Muscle of arm (tissue), 12 donors: ENCODE results near the gene HRH3. TPM values are rescaled to one million over a fixed set of nuclear protein-coding genes. Genes with fewer than 3 reads are reported as not detected.

Experiments used
- DNase-seq: peaks from one replicate; pipeline ENCODE4 v3.0.0-alpha.2; 2013
- polyA plus RNA-seq, 12 donors: library from polyadenylated mRNA; unstranded; fragments of 120-200 nt; gene quantifications; one replicate each; pipeline ENCODE4 v1.2.1, GENCODE V29; 2013; ENCODE audit not compliant: insufficient read length in 12 of 12

Gene HRH3
- polyA plus RNA-seq, 12 donors: 0.21 to 2.5 (median 1.3) TPM; not detected in 3

- no peak for DNase-seq
Observed at GRCh38 chr20:62230696-62231095, 10.6 kb upstream of the HRH3 start.

GRCh38 chr20:62230276-62230675, 10.2 kb upstream of the HRH3 start:
- DNase-seq: no peak

DNA sequence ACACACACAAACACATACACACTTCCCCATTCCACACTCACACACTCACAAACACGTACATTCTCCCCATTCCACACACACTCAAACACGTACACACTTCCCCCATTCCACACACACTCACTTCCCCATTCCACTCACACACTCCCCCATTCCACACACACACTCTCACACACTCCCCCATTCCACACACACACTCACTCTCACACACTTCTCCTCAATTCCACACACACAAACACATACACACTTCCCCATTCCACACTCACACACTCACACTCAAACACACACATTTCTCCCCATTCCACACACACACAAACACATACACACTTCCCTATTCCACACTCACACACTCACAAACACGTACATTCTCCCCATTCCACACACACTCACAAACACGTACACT, 9.6 kb upstream of the HRH3 start:
- no peak for DNase-seq

DNA sequence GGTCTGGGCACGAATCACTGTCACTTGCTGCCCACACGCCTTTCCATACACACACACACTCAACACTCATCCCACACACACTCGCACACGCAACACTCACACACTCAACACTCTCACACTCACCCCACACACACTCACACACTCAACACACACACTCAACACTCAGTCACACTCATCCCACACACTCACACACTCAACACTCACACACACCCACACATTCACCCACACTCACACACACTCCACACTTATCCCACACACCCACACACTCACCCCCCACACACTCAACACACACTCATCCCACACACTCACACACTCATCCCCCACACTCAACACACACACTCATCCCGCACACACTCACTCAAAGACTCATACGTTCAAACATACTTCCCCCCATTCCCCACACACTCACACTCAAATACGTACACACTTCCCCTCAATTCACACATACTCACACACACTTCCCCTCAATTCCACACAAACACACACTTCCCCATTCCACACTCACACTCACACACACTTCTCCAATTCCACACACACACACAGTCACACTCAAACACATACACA, 9.0 kb upstream of the HRH3 start:
- DNase-seq: no peak

- no peak for DNase-seq
Observed at GRCh38 chr20:62227977-62228958, 8.2 kb upstream of the HRH3 start.

GRCh38 chr20:62227591-62227976, 7.5 kb upstream of the HRH3 start:
- no peak for DNase-seq

GRCh38 chr20:62226707-62227590, 6.9 kb upstream of the HRH3 start:
- no peak for DNase-seq

DNA sequence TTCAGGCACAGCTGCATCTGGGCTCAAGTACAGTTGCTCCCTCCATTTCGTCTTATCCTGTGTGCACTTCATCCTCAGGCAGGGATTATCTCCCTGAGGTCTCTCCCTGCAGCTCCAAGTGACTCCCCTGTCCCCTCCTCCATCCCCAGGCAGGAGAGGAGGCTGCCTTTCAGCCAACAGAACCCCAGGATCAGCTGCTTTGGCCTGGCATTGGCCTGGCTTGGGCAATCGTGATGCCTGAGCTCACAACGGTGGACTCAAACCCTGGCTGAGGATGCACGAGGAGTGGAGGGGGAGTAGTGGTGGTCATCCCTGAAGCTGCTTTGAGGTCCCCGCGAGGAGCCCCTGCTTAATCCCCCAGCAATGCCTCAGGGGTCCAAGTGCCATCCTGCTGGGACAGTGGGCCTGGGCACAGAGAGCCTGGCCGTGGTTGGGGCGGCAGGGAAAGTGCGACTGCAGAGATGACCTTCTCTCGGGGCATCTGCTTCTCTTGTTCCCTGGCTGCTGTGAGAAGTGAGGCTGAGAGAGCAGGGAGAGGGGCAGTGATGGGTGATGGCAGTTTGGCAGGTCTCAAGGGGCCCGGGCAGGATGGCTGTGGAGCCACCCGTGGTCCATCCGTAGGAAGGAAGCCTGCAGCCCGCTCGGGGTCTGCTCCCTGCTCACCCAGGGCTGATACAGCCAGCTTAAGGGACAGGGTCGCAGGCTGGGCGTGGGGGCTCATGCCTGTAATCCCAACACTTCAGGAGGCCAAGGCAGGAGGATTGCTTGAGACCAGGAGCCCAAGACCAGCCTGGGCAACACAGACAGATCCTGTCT, 6.0 kb upstream of the HRH3 start:
- no peak for DNase-seq

- DNase-seq: no peak
Observed at GRCh38 chr20:62225026-62225425, 4.9 kb upstream of the HRH3 start.

DNA sequence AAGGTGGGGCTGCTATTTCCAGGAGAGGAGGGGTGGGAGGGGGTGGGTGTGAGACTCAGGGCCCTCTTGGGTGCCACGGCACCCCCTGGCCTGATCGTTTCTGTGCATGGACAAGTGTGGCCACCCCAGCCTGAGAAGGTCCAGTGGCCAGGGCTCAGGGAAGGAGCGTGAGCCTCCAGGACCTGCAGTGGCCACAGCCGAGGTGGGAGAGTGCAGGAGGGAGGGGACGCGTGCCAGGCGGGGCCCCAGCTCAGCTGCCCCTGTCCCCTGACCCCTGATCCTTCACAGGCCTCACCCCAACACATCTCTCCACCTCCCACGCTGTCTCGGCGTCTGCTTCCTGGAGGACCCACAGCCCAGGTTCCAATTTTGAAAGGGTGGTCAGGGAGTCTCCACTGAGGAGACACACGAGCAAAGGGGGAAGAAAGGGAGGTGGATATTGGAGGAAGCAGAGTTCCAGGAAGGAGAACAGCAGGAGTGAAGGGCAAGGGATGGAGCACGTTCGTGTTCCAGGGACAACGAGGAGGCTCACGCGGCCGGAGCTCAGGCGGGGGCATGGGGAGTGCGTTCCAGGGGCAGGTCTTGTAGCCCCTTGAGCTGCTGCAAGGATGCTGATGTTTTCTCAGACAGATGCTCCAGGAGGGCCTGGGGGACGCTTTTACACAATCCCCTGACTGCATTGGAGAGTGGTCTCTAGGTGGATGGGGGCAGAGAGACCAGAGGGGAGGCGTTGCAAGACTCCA, 4.2 kb upstream of the HRH3 start:
- DNase-seq: no peak

DNA sequence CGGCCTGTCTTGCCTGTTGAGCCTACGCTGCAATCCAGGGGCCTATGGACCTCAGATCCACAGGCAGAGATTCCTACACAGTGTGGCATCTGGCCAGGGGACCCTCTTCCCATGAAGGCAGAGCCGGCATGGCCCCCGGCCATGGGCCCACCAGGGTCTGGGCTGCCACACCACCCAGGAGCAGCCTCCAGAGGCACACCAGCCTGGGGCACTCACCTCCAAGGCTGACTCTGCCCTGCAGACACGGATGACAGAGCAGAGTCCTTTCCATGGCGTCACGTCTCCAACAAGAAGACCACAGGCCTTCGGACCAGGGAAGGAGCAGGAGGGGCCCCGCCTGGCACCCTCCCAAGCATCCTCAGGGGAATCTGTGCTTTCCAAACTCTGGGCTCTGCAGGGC, 3.5 kb upstream of the HRH3 start:
- DNase-seq: no peak

DNA sequence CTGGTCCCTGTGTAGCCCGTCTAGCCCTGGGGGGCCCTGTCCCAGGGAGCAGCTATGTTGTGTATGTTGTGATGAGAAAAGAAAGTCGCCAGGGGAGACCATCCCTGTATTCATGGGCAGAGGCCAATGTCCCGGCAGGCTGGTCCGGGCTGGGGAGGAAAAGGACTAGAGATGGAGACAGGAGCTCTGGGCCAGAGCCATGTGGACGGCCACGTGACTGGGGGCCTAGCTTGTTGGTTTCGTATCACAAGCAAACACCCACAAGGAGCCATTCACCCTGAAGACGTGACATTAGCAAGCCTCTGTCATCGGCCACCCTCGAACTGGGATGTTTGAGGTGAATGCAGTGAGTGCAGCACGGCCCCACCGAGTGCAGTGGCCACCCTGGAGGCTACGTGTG, 2.9 kb upstream of the HRH3 start:
- DNase-seq: no peak

GRCh38 chr20:62222266-62222850, 2.3 kb upstream of the HRH3 start:
- DNase-seq: no peak

DNA sequence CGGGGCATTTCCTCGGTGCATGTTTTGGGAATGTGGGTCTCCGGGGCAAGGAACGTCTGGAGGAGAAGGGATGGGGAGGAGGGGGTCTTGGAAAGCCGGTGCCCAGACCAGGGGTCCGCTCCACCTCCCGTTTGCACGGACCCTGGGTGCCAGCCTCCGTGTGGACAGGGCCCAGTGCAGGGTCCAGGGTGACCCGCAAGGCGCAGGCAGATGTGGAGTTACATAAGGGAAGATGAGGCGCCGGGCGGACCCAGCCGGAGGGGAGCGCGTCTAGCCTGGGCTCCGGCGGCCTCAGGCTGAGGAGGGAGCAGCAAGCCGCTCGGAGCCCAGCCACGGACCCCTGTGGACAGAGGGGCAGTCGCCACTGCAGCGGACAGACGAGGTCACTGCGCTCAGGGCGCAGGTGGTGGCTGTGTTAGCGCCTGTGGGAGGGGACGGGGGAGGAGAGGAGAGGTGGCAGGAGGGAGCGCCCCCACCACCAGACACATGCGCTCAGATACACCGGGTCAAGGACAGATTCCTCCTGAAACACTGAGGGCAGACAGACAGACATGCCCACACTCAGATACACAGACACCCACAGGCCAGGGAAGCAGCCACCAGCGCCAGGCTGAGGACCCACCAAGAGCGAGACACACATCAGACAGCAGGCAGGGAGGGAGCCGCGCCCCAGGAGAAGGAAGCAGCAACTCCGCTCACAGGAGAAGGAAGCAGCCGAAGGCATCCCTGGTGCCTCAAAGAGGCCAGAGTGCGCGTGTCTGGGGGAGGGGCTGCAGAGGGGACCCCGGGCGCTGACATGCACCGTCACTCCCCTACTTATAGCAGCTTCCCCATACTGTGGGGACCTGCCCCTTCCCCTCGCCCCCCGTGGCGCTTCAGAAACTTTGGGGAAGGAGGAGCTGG, 839 bp upstream of the HRH3 start:
- DNase-seq: no peak

DNA sequence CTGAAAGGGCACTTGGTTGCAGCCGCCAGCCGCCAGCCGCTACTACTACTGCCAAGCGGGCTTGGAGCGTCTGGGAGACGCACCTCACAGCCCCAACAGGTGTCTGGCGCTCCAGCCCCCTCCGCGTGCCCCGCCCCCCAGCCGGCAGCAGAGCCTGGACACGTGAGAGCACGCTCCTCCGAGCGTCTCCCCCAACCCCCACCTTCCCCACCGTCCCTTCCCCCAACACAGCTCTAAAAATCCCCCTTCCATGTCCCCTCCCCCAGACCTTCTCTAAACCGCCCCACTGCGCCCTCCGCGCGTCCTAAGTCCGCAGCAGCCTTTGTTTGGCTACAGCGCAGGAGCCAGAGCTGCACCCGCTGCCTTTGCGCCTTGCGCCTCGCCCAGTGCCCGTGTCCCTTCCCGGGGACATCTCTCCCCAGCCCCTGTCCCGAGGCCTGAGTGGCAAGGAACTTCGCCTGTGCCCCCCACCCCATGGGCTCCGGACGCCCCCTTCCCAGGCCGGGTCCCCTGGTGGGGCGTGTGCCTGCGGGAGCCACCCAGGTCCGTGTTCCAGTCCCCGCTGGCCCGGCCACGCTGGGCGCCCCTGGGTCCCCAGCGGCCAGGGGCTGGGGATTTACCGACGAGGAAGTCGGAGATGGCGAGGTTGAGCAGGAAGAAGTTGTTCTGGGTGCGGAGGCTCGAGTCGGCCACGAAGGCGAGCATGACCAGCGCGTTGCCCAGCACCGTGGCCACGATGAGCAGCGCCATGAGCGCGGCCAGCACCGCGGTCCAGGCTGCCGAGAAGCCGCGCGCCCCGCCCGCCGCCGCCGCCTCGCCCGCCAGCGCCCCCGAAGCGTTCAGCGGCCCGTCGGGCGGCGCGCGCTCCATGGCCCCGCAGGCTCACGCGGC, 732 bp downstream of the HRH3 start:
- DNase-seq: no peak

DNA sequence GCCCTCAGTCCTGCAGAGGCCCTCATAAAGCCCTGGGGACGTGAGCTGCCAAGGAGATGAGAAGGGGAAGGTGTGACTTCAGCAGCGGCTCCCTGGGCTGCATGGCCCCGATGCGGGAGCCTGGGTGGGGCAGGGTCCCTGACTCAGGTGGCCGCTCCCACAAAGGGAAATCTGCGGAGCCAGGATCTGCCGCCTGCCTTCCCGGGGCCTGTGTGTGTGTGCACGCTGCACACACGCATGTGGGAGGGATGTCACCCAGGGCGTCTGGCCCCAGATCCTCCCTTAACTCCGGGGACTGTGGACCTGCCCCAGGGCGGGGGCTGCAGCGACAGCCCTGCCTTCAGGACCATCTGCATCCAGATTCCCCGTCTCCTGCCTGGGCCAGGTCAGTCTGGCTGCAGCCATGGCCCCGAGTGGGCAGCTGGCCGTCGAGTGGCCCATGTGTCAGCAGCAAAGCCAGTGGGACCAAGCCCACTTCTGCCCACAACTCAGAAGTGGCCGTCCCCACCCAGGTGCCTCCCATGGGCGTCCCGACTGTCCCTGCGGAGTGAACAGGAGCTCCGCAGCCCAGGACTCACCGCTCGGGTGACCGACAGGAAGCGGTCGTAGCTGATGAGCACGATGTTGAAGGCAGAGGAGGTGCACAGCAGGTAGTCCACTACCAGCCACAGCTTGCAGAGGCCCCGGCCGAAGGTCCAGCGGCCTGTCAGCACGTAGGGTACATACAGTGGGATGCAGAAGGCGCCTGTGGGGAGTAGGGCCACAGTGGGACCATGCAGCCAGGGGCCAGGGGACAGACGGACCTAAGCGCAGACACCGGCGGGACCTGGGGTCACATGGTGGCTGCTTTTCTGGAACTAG, 1.9 kb downstream of the HRH3 start:
- no peak for DNase-seq
